ENCODE results near the gene KAT2A.

Gene KAT2A

GRCh38 chr17:42072323-42073187 lies 48.6 kb downstream of the KAT2A start:
- WGBS (ENCODE audit: insufficient coverage) = 0% methylated on average over 65 of the region's 67 CpGs
- ChIA-PET CTCF (interaction anchor here (0.7 to 2.2 kb wide), 11 partner anchors 14 to 44 kb away, joined by 3 to 11 read pairs (median 3); no protein-coding TSS in a partner anchor), POLR2A (no interaction called here)
- H3K27me3 ChIP-seq (replicated peaks in 2 of 5; ENCODE audit: control insufficient read depth in 4 of 5, insufficient read depth in 5 of 5, low read length in 4 of 5) = no peaks in the 10 kb centered on the region
- no peak overlapping the region for H3K27ac ChIP-seq (ENCODE audit: insufficient read depth in 1 of 2, low read depth in 1 of 2, low read length in 2 of 2, poor library complexity in 1 of 2, severe bottlenecking in 2 of 2)
- H3K36me3 ChIP-seq (ENCODE audit: control insufficient read depth in 4 of 4, insufficient read depth in 4 of 4, low read length in 3 of 4) = no peaks in the 10 kb centered on the region
- no peaks in the 10 kb centered on the region for H3K9me3 ChIP-seq (ENCODE audit: control extremely low read depth in 1 of 5, control insufficient read depth in 4 of 5, insufficient read depth in 2 of 5, low read depth in 1 of 5, low read length in 4 of 5)
- DNase-seq = peak; percentile 34 to 75 (median 72)
- peaks cover 0 to 29% (median 21%) of the 10 kb centered on the region in 4 experiments for H3K4me1 ChIP-seq (ENCODE audit: control extremely low read depth in 1 of 4, control insufficient read depth in 4 of 4, insufficient read depth in 4 of 4, low read length in 3 of 4)
- peak overlapping the region; percentile 28 to 77 (median 59) for H3K4me3 ChIP-seq (ENCODE audit: control insufficient read depth in 1 of 7, extremely low read depth in 1 of 7, insufficient read depth in 4 of 7, low read depth in 2 of 7, low read length in 6 of 7)

- Histone ChIP-seq H3K27ac (ENCODE audit: insufficient read depth in 1 of 2, low read depth in 1 of 2, low read length in 2 of 2, poor library complexity in 1 of 2, severe bottlenecking in 2 of 2) (no peak overlapping the region), H3K4me1 (ENCODE audit: control extremely low read depth in 1 of 4, control insufficient read depth in 4 of 4, insufficient read depth in 4 of 4, low read length in 3 of 4) (peaks cover 0 to 28% (median 21%) of the 10 kb centered on the region in 4 experiments), H3K9me3 (ENCODE audit: control extremely low read depth in 1 of 5, control insufficient read depth in 4 of 5, insufficient read depth in 2 of 5, low read depth in 1 of 5, low read length in 4 of 5) (no peaks in the 10 kb centered on the region), H3K4me3 (ENCODE audit: control insufficient read depth in 1 of 7, extremely low read depth in 1 of 7, insufficient read depth in 4 of 7, low read depth in 2 of 7, low read length in 6 of 7) (peak overlapping the region in 6 of 7 experiments; percentile 53 to 77 (median 65)), H3K36me3 (ENCODE audit: control insufficient read depth in 4 of 4, insufficient read depth in 4 of 4, low read length in 3 of 4) (no peaks in the 10 kb centered on the region), H3K27me3 (replicated peaks in 2 of 5; ENCODE audit: control insufficient read depth in 4 of 5, insufficient read depth in 5 of 5, low read length in 4 of 5) (no peaks in the 10 kb centered on the region)
- no CpG with 5 or more reads among the region's 3 CpGs for WGBS (ENCODE audit: insufficient coverage)
- ChIA-PET POLR2A (interaction anchor here (0.6 kb wide), 1 partner anchor 14 kb away, joined by 7 read pairs; no protein-coding TSS in a partner anchor), CTCF (interaction anchor here (0.7 to 2.2 kb wide), 12 partner anchors 14 to 46 kb away, joined by 3 to 11 read pairs (median 3); no protein-coding TSS in a partner anchor)
- DNase-seq = peak in 2 of 3 donors; percentile 18 to 34
Observed at GRCh38 chr17:42071810-42072209, 49.4 kb downstream of the KAT2A start.

- Histone ChIP-seq H3K36me3 (ENCODE audit: control insufficient read depth in 4 of 4, insufficient read depth in 4 of 4, low read length in 3 of 4) (no peaks in the 10 kb centered on the region), H3K4me3 (ENCODE audit: control insufficient read depth in 1 of 7, extremely low read depth in 1 of 7, insufficient read depth in 4 of 7, low read depth in 2 of 7, low read length in 6 of 7) (no peak overlapping the region), H3K27ac (ENCODE audit: insufficient read depth in 1 of 2, low read depth in 1 of 2, low read length in 2 of 2, poor library complexity in 1 of 2, severe bottlenecking in 2 of 2) (no peak overlapping the region), H3K4me1 (ENCODE audit: control extremely low read depth in 1 of 4, control insufficient read depth in 4 of 4, insufficient read depth in 4 of 4, low read length in 3 of 4) (peaks cover 0 to 42% (median 31%) of the 10 kb centered on the region in 4 experiments), H3K9me3 (ENCODE audit: control extremely low read depth in 1 of 5, control insufficient read depth in 4 of 5, insufficient read depth in 2 of 5, low read depth in 1 of 5, low read length in 4 of 5) (no peaks in the 10 kb centered on the region), H3K27me3 (replicated peaks in 2 of 5; ENCODE audit: control insufficient read depth in 4 of 5, insufficient read depth in 5 of 5, low read length in 4 of 5) (no peaks in the 10 kb centered on the region)
- ChIA-PET CTCF (interaction anchor here (1.8 to 5.6 kb wide), 7 partner anchors 9 to 46 kb away, joined by 6 to 90 read pairs (median 15); partner anchors contain the start of genes DHX58, KAT2A and ZNF385C), POLR2A (no interaction called here)
- DNase-seq = no peak
- WGBS (ENCODE audit: insufficient coverage) = 100% methylated on average over 3 of the region's 3 CpGs
Observed at GRCh38 chr17:42068979-42069378, 52.2 kb downstream of the KAT2A start.

- Histone ChIP-seq H3K9me3 (ENCODE audit: control extremely low read depth in 1 of 5, control insufficient read depth in 4 of 5, insufficient read depth in 2 of 5, low read depth in 1 of 5, low read length in 4 of 5) (no peaks in the 10 kb centered on the region), H3K36me3 (ENCODE audit: control insufficient read depth in 4 of 4, insufficient read depth in 4 of 4, low read length in 3 of 4) (no peaks in the 10 kb centered on the region), H3K27me3 (replicated peaks in 2 of 5; ENCODE audit: control insufficient read depth in 4 of 5, insufficient read depth in 5 of 5, low read length in 4 of 5) (no peaks in the 10 kb centered on the region), H3K4me3 (ENCODE audit: control insufficient read depth in 1 of 7, extremely low read depth in 1 of 7, insufficient read depth in 4 of 7, low read depth in 2 of 7, low read length in 6 of 7) (no peak overlapping the region), H3K4me1 (ENCODE audit: control extremely low read depth in 1 of 4, control insufficient read depth in 4 of 4, insufficient read depth in 4 of 4, low read length in 3 of 4) (peaks cover 0 to 42% (median 37%) of the 10 kb centered on the region in 4 experiments), H3K27ac (ENCODE audit: insufficient read depth in 1 of 2, low read depth in 1 of 2, low read length in 2 of 2, poor library complexity in 1 of 2, severe bottlenecking in 2 of 2) (no peak overlapping the region)
- DNase-seq = peak; percentile 59 to 69 (median 59)
- 62% methylated on average over 10 of the region's 12 CpGs for WGBS (ENCODE audit: insufficient coverage)
- CTCF ChIA-PET = interaction anchor here (0.6 to 5.6 kb wide), 20 partner anchors 8 to 1128 kb away, joined by 3 to 90 read pairs (median 6); partner anchors contain the start of genes DHX58, KAT2A, NKIRAS2 and ZNF385C
- POLR2A ChIA-PET = interaction anchor here (0.6 kb wide), 2 partner anchors 22 to 724 kb away, joined by 3 read pairs; no protein-coding TSS in a partner anchor
Observed at GRCh38 chr17:42067371-42068091, 53.6 kb downstream of the KAT2A start.

GRCh38 chr17:42065201-42065600 lies 56.0 kb downstream of the KAT2A start:
- DNase-seq = no peak

More at GRCh38 chr17:42065201-42065600, 56.0 kb downstream of the KAT2A start:
- H3K4me3 ChIP-seq (ENCODE audit: control insufficient read depth in 1 of 7, extremely low read depth in 1 of 7, insufficient read depth in 4 of 7, low read depth in 2 of 7, low read length in 6 of 7) = no peak overlapping the region
- H3K9me3 ChIP-seq (ENCODE audit: control extremely low read depth in 1 of 5, control insufficient read depth in 4 of 5, insufficient read depth in 2 of 5, low read depth in 1 of 5, low read length in 4 of 5) = no peaks in the 10 kb centered on the region
- POLR2A ChIA-PET = interaction anchor here (0.6 to 1.4 kb wide), 2 partner anchors 10 to 24 kb away, joined by 3 to 4 read pairs; no protein-coding TSS in a partner anchor
- WGBS (ENCODE audit: insufficient coverage) = 100% methylated on average over 1 of the region's 2 CpGs
- H3K4me1 ChIP-seq (ENCODE audit: control extremely low read depth in 1 of 4, control insufficient read depth in 4 of 4, insufficient read depth in 4 of 4, low read length in 3 of 4) = peaks cover 0 to 44% (median 26%) of the 10 kb centered on the region in 4 experiments
- H3K27ac ChIP-seq (ENCODE audit: insufficient read depth in 1 of 2, low read depth in 1 of 2, low read length in 2 of 2, poor library complexity in 1 of 2, severe bottlenecking in 2 of 2) = no peak overlapping the region
- H3K27me3 ChIP-seq (replicated peaks in 2 of 5; ENCODE audit: control insufficient read depth in 4 of 5, insufficient read depth in 5 of 5, low read length in 4 of 5) = no peaks in the 10 kb centered on the region
- no peaks in the 10 kb centered on the region for H3K36me3 ChIP-seq (ENCODE audit: control insufficient read depth in 4 of 4, insufficient read depth in 4 of 4, low read length in 3 of 4)
- CTCF ChIA-PET = interaction anchor here (0.7 to 5.6 kb wide), 20 partner anchors 9 to 134 kb away, joined by 3 to 90 read pairs (median 8); partner anchors contain the start of genes DHX58, DNAJC7, KAT2A and NKIRAS2
